ENCODE results near the gene FIBP.
"Not testable (repeated sequence)": the region's sequence is repeated elsewhere in the genome, so short reads cannot be mapped to it uniquely, and the experiment has no call there.

FIBP gene

DNA sequence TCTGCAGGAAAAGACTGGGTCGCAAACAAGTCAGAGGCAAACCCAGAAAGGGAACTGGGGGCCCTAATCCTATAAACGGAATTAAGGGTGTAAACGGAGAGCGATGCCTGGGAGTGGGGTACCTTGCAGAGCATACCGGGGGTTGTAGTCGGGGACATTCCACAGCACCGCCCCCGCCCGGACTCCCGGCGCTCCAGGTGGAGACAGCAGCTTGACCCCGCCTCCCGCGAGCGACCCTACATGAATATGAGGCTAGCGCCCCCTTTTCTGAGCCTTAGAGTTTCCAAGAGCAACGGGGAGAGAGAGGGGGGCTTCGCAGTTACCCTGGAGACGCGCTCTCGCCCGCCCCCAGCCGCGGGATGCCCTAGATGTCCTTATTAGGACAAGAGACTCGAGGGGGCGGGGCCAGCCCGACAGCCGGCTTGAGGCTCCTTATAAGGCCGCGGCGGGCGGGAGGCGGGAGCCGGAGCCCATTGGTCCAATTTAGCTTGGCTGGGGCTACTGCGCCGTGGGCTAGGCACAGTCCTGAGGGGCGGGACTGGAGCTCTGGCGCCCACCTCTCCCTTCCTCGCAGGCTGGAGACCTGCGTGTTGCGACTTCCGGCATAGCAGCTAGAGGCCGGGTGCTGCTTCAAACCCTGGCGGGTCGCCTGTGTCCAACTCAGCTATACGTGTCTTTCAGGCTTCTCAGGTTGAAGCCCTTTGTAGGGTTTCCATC lies 29.0 kb downstream of the FIBP start:
- DNase-seq (ENCODE audit: low read depth in 2 of 2) = peak; percentile 93 to 99

DNA sequence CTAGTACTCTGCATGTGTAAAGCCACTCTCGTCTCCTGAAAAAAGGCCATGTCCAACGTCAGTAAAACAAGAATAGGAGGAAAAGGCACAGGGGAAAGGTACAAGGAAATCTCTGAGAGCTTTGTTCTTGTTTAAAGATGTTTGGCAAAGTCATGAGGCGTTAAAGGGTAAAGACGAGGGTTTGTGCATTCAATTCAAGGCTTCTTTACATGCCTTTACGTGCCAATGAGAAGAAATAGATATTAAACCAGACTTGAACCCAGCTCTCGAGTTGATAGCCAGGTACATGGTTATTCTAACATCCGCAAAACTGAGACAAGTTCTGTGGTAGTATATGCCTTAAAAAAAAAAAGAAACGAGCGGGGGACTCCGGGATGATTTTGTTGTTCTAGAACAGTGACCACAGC lies 29.6 kb downstream of the FIBP start:
- no peak for DNase-seq (ENCODE audit: low read depth in 2 of 2)

GRCh38 chr11:65857853-65858680 lies 30.2 kb downstream of the FIBP start, which contains the start of gene CFL1:
CFL1 (minus strand) TSS chr11:65858180; CDS start chr11:65858099, 81 bp downstream.
- peak; percentile 94 to 96 for DNase-seq (ENCODE audit: low read depth in 2 of 2)

DNA sequence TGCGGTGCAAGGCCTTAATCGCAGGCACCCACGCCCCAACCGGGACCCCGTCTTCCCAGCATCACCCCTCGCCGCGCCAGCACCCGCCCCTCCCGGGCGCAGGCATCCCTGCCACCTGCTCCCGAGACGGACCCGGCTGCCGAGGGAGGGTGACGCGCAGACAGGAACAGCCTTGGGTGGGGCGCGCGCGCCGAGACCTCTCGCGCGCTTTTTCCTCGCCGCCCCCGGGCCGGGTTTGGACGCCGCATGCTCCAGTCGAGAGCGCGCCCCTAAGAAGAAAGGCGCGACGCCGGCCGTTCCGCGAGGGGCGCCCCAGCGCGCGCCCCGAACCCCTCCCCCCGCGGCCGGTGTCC lies 30.8 kb downstream of the FIBP start:
- peak in 1 of 2 donors; percentile 40 for DNase-seq (ENCODE audit: low read depth in 2 of 2)

DNA sequence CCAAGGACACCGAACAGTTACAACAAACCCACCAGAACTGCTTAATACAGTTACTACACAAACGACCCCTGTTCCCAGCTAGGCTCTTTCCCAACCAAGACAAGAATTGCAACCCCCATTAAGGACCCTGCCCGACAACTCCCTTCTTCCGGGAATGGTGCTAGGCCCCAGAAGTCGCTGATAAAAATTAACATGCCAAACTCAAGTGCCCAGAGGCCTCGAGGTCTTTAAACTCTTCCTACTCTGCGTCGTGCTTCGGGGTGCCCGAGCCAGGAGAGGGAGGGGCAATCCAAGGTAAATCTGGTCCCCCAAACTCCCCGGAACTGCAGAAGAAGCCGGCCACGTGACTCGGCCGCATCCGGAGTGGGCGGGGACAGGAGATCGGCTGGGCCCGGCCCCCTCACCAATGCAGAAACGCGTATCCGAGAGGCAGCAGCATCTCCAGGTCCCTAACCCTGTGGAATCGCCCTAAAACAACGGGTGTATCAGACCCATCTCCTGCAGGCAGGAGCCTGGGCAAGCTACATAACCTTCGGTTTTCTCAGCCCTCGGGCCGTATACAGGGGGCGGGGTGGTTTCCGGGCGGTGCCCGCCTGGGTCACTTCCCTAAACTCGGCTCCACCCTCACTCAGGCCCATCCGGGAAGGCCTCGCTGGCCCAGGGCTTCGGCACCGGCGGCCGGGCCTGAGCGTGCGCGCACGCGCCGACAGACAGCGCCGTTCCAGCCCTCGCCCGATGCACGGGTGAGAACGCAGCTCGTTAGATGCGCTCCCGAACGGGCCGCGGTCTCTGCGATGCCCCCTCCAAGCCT lies 31.4 kb downstream of the FIBP start:
- peak; percentile 73 to 74 for DNase-seq (ENCODE audit: low read depth in 2 of 2)

- DNase-seq (ENCODE audit: low read depth in 2 of 2) = no peak
Observed at GRCh38 chr11:65855927-65856363, 32.3 kb downstream of the FIBP start.

DNA sequence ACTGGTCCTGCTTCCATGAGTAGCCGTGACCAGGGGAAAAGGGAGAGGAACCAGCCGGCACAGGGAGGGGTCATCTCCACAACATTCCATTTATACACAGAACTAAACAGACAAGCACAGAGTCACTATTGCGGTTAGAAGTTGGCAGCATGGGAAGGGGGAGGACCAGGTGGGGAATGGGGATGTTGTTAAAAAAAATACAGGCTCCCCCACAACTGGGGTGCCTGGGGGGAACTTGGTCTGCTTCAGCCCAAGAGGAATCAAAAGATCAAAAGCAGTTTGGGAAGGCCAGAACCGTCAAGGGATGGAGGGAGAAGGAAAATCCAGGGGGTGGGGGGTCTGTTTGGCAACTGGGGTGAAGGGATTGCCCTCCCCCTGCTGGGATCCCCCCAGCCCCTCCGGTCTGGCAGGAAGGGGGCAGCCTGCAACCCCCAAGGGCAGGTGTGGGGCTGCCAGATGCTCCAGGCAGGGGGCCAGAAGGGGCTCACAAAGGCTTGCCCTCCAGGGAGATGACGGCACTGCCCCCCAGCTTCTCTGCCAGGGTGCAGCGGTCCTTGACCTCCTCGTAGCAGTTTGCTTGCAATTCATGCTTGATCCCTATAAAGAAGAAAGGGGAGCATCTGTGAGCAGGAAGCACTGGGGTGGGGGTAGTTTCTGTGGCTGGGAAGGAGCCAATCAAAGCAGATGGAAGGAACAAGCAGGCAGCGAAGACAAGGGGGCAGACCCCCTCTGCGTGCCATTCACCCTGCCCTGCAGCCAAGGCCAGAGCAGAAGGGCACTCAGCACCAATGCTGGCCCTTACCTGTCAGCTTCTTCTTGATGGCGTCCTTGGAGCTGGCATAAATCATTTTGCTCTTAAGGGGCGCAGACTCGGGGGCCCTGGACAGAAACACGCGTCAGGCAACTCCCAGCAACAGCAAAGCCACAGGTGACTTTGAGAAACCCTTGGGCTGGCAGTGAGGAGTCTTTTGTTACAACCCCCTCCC lies 33.1 kb downstream of the FIBP start:
- no peak for DNase-seq (ENCODE audit: low read depth in 2 of 2)

GRCh38 chr11:65854161-65854592 lies 34.1 kb downstream of the FIBP start:
- no peak for DNase-seq (ENCODE audit: low read depth in 2 of 2)

DNA sequence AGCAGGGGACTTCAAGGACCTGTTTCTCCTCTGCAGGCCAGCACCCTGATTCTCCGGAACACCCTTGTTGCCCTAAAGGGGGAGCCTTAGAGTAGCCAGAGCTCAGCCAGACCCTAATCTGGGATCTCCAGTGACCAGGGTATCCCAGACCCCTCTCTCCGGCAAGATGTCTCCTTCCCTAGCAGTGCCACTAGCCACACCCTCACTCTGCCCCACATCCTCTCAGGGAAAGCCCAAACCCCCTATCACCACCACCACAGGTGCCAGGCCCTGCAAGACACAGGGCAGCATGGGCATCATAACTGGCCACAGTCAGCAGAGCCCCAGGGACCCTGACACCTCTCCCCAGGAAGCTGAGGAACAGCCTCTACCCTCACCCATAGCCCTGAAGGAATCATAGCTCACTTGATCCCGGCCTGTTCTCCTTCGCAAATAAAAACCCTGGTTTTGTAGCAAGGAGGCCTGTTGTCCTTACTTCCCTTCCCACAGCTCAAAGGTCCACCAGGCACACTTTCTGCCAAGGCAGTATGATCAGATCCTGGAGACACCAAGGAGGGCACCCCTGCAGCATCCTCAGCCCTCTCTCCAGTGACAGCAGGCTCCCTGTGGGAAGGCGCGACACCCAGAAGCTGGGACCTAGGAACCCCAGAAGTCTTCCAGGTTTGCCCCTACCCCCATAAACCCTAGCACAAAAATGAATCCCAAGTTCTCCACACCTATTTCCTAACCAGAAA lies 34.9 kb downstream of the FIBP start:
- no peak for DNase-seq (ENCODE audit: low read depth in 2 of 2)

DNA sequence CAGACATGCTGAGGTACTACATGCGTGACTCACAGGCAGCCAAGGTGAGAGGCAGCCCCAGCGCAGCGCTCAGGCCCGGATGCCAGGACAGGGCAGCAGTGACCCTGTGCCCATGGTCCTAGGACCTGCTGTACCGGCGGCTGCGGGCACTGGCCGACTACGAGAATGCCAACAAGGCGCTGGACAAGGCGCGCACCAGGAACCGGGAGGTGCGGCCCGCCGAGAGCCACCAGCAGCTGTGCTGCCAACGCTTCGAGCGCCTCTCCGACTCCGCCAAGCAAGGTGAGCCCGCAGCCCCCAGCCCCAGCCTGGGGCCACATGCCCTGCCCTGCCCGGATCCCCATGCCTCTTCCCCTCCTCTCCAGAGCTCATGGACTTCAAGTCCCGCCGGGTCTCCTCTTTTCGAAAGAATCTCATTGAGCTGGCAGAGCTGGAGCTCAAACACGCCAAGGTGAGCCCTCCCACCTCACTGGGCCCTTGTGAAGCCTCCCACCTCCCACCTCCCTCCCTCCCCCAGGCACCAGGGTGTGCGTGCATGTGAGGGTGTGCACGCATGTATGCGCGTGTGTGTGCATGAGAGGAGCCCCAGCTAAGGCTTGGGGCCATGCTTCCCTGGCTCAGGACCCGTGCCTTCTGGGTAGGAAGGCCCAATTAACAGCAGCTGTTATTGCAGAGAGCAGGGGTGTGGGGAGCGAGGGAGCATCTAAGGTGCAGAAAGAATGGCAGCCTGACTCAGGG lies 35.6 kb downstream of the FIBP start:
- DNase-seq (ENCODE audit: low read depth in 2 of 2) = no peak

DNA sequence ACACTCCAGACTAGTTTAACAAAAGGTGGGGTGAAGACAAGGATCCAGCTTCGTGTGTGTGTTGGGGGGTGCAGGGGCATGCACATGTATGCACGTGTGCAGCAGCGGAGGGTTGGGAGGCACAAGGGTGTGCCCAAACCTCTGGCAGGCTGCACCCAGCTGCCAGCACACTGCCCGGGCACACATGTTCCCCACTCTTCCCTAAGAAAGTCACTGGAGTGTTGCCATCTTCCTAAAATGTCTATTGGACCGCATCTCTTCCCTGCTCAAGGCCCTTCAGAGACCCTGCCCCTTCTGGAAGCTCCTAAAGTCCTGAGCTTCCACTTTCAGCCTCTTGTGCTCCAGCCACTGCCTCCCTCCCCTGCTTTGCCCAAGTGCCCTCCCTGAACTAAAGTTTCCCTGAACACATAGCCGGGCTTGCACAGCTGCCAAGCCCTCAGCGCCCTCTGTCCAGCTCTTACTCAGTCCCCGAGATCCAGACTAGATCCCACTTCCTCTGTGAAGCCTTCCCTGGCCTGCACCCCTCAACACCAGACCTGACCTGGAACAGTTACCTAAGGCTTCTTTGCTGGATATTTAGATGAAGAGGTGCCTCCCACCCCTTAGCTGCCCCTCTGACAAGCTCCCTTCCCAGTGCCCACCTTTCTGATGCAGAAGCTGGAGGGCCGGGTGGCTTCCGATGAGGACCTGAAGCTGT lies 36.3 kb downstream of the FIBP start:
- DNase-seq (ENCODE audit: low read depth in 2 of 2) = no peak

- DNase-seq (ENCODE audit: low read depth in 2 of 2) = no peak
Observed at GRCh38 chr11:65851083-65851579, 37.1 kb downstream of the FIBP start.

DNA sequence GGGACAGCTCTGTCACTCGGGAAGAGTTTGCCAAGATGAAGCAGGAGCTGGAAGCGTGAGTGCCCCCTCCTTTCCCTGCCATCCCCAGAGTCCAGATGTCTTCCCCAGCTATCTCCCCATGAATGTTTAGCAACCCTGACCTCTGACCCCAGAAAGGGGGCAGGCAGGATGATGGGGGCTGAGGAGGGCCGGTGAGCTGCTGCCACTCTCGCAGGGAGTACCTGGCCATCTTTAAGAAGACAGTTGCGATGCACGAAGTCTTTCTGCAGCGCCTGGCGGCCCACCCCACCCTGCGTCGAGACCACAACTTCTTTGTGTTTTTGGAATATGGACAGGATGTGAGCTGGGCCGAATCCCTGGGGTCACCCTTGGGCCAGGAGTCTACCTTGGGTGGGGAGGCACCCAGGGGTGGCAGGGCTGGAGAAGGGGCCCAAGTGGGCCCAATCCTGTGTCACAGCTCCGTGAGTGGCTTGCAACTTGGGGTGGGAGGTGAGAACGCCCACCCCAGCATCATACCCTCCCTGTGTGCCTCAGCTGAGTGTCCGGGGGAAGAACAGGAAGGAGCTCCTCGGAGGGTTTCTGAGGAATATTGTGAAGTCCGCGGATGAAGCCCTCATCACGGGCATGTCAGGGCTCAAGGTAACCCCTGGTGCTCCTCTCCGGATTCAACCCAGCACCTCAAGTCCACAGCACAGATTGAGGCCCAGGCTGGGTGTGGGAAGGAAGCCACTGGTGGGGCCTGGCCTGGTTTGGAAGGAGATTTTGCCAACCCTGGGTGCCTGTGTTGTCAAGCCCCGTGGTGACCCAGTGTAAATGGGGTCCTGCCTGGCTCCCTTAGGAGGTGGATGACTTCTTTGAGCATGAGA lies 37.8 kb downstream of the FIBP start:
- no peak for DNase-seq (ENCODE audit: low read depth in 2 of 2)

GRCh38 chr11:65849771-65850216 lies 38.5 kb downstream of the FIBP start:
- DNase-seq (ENCODE audit: low read depth in 2 of 2) = no peak

DNA sequence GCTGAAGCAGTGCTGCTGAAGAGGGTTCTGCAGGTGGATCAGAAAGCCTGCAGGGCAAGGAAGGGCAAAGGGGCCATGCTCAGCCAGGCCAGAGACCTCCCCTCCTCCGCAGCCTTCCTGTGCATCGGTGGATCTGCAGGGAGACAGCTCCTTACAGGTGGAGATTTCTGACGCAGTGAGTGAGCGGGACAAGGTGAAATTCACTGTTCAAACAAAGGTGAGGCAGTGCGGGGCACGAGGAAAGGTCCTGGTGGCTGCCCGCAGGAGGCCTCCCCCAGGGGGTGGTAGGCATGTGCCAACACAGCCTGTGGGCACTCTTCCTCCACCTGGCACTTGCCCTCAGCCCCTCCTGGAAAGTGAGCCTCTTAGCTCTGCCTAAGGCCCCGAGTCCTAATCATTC lies 38.9 kb downstream of the FIBP start:
- no peak for DNase-seq (ENCODE audit: low read depth in 2 of 2)

- DNase-seq (ENCODE audit: low read depth in 2 of 2) = not testable (repeated sequence)
Observed at GRCh38 chr11:65848693-65849092, 39.6 kb downstream of the FIBP start.

GRCh38 chr11:65847746-65848145 lies 40.5 kb downstream of the FIBP start:
- DNase-seq (ENCODE audit: low read depth in 2 of 2) = no peak

Measured in activated CD4-positive, alpha-beta T cell treated with anti-CD3 and anti-CD28 coated beads for 24 hours (primary cell).